SK-N-SH (cell line): ENCODE measurements around the gene PRKAR1A. TPM values are rescaled to one million over a fixed set of nuclear protein-coding genes. Genes with fewer than 3 reads are reported as not detected.

Source experiments
- CTCF ChIA-PET: fragments of 300-600, 350-600 bp; formaldehyde crosslinking; extraction: SDS; loops from one replicate; lab custom pipeline; 2021; lab: Yijun Ruan, JAX
- POLR2A ChIA-PET: fragments of 350-600 bp; sonication (Branson Sonifier 250); formaldehyde crosslinking; extraction: SDS; loops from one replicate; lab custom pipeline; 2020; ENCODE audit warnings: antibody characterized with exemption, inconsistent platforms; lab: Yijun Ruan, JAX
- DNase-seq: peaks from one replicate; pipeline ENCODE4 v3.0.0; 2012
- H2AFZ ChIP-seq: fragments of 200-600 bp; sonication (generic); 2 replicates; pipeline ENCODE4 v1.8.1; 2016; ENCODE audit warnings: antibody characterized with exemption, mild to moderate bottlenecking, low read depth
- H3F3A ChIP-seq: fragments of 200-600 bp; sonication (generic); replicated peaks from 2 replicates; pipeline ENCODE3; 2016; ENCODE audit warnings: antibody characterized with exemption, mild to moderate bottlenecking; ENCODE audit not compliant: insufficient read depth
- H3K27ac ChIP-seq, 2 experiments: fragments of 200-500 bp in 1 of 2; fragments of 200-600 bp in 1 of 2; sonication (Bioruptor generic) in 1 of 2; sonication (generic), shearing (Covaris generic) in 1 of 2; 2 replicates each; pipeline versions ENCODE4 v1.5.1 to v1.6.1; 2014 to 2016; ENCODE audit warnings: low read depth in 2 of 2, inconsistent platforms in 1 of 2, low read length in 1 of 2, mild to moderate bottlenecking in 1 of 2, mixed read lengths in 1 of 2
- H3K27me3 ChIP-seq: fragments of 200-600 bp; sonication (generic), shearing (Covaris generic); 2 replicates; pipeline ENCODE4 v1.6.1; 2016; ENCODE audit warnings: mixed run types; ENCODE audit not compliant: insufficient read depth
- H3K36me3 ChIP-seq, 2 experiments: fragments of 200-500 bp in 1 of 2; fragments of 200-600 bp in 1 of 2; sonication (Bioruptor generic) in 1 of 2; sonication (generic) in 1 of 2; replicated peaks in 1 of 2; 2 replicates each; pipeline versions ENCODE3 to v1.5.1; 2014 to 2016; ENCODE audit warnings: low read length in 1 of 2, mild to moderate bottlenecking in 1 of 2; ENCODE audit not compliant: insufficient read depth in 2 of 2, control insufficient read depth in 1 of 2
- H3K4me1 ChIP-seq, 2 experiments: fragments of 200-500 bp in 1 of 2; fragments of 200-600 bp in 1 of 2; sonication (Bioruptor generic) in 1 of 2; sonication (generic), shearing (Covaris generic) in 1 of 2; 2 replicates each; pipeline versions ENCODE4 v1.5.1 to v1.6.1; 2014 to 2016; ENCODE audit warnings: low read depth in 1 of 2, low read length in 1 of 2, mixed run types in 1 of 2; ENCODE audit not compliant: insufficient read depth in 2 of 2, control insufficient read depth in 1 of 2
- H3K4me2 ChIP-seq: fragments of 200-600 bp; sonication (generic), shearing (Covaris generic); 2 replicates; pipeline ENCODE4 v1.6.1; 2017; ENCODE audit warnings: mixed run types
- H3K4me3 ChIP-seq, 2 experiments: fragments of 200-500 bp in 1 of 2; fragments of 200-600 bp in 1 of 2; sonication (Bioruptor generic) in 1 of 2; sonication (generic), shearing (Covaris generic) in 1 of 2; 2 replicates each; pipeline versions ENCODE4 v1.5.1 to v1.8.1; 2014 to 2016; ENCODE audit warnings: low read depth in 2 of 2, inconsistent platforms in 1 of 2, low read length in 1 of 2, mild to moderate bottlenecking in 1 of 2, mixed read lengths in 1 of 2, moderate library complexity in 1 of 2
- H3K79me2 ChIP-seq: fragments of 200-600 bp; sonication (generic); 2 replicates; pipeline ENCODE4 v1.8.1; 2017; ENCODE audit warnings: mild to moderate bottlenecking; ENCODE audit not compliant: insufficient read depth
- H3K9ac ChIP-seq: fragments of 200-600 bp; sonication (generic); 2 replicates; pipeline ENCODE4 v1.6.1; 2017; ENCODE audit warnings: mixed run types
- H3K9me2 ChIP-seq: fragments of 200-600 bp; sonication (generic); 2 replicates; pipeline ENCODE4 v1.6.1; 2017; ENCODE audit warnings: mixed run types
- H3K9me3 ChIP-seq: fragments of 200-600 bp; sonication (generic); 2 replicates; pipeline ENCODE4 v1.6.1; 2017; ENCODE audit warnings: mixed run types, mild to moderate bottlenecking, moderate library complexity
- H4K20me1 ChIP-seq: fragments of 200-600 bp; sonication (generic); 2 replicates; pipeline ENCODE4 v1.6.1; 2017; ENCODE audit warnings: mild to moderate bottlenecking, mixed run types; ENCODE audit not compliant: insufficient read depth
- CTCF ChIP-seq: fragments of 200-600 bp; sonication (generic); IDR thresholded peaks from 2 replicates; pipeline ENCODE4 v1.6.1; 2017; ENCODE audit warnings: antibody characterized with exemption, mild to moderate bottlenecking, moderate library complexity
- ELF1 ChIP-seq: IDR thresholded peaks from 2 replicates; pipeline ENCODE4 v1.4.0; 2012
- FOXJ3 ChIP-seq: sonication (generic); formaldehyde crosslinking; IDR thresholded peaks from 2 replicates; pipeline ENCODE4 v1.5.1; 2020; ENCODE audit warnings: mild to moderate bottlenecking, missing genetic modification reagents
- JUND ChIP-seq: IDR thresholded peaks from 2 replicates; pipeline ENCODE4 v1.4.0; 2012
- MEF2A ChIP-seq: IDR thresholded peaks from 2 replicates; pipeline ENCODE4 v1.4.0; 2012; ENCODE audit warnings: low read depth, borderline replicate concordance
- NRF1 ChIP-seq: IDR thresholded peaks from 2 replicates; pipeline ENCODE4 v1.6.1; 2012; ENCODE audit warnings: low read depth, mild to moderate bottlenecking, low read length
- TCF12 ChIP-seq: IDR thresholded peaks from 2 replicates; pipeline ENCODE4 v1.4.0; 2012
- ZBTB33 ChIP-seq: IDR thresholded peaks from 2 replicates; pipeline ENCODE4 v1.4.0; 2012; ENCODE audit warnings: low read depth, borderline replicate concordance
- WGBS: methylation state at CpG from one replicate; pipeline ENCODE4 v1.1.6; 2017; ENCODE audit warnings: low lambda C conversion rate; 5-methylcytosine and 5-hydroxymethylcytosine counted together
- polyA plus RNA-seq, 3 experiments: library from polyadenylated mRNA; depleted of rRNA; stranded (reverse); fragments of >200 nt; gene quantifications; 2 replicates each; pipeline ENCODE4 v1.2.3, GENCODE V29; 2012
- TF ChIP-seq, protein P1 (sequence below): IDR thresholded peaks from 2 replicates; pipeline ENCODE4 v1.4.0; 2012; ENCODE audit warnings: low read depth
- TF ChIP-seq, protein P2 (sequence below): fragments of 150-350 bp; IDR thresholded peaks from 2 replicates; pipeline ENCODE4 v1.6.1; 2017; ENCODE audit warnings: antibody characterized with exemption, low read length, low read depth, borderline replicate concordance

The PRKAR1A gene
- polyA plus RNA-seq, 1 of the 3 experiments (the other 2 are of a cell fraction) = 195 TPM

DNA sequence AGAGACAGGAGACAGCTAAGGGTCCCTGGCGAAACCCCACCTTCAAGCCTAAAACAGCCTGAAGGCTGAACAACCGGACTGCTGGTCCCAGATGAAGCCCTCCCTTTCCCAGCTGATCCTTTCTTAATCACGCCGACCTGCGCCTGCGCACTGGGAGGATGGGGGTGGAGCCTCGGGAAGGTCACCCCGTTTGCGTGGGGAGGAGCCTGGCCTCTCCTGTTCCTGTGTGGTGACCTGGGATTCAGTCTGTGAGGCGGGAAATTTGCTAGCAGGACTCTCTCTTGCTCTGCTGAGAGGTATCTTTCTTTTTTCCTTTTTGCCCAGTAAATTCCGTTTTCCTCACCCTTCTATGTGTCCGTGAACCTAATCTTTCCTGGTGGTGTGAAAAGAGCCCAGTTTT, 79.4 kb downstream of the PRKAR1A start (continued):
- TF ChIP-seq CTCF = no peak
- TF ChIP-seq, all 33 proteins: peak for 0

DNA sequence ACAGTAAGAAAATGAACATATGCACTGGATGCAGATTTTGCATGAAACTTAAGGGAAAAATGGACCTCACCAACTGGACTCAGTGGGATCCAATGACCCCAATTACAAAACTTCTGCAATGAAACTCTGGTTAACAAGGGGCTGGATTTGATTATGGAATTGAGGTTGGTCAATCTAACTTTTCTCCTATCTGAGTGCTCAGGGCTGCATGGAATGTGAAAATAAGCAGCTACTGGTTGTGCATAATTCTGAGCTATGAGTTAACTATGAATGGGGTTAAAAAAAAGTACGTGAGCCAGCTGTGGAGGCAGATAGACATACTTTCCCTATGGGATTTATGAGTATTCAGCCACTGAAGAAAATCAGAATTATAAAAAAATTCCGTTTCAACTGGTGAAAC, 79.8 kb downstream of the PRKAR1A start:
- no peak overlapping the region for H3K27ac ChIP-seq
- no peaks in the 10 kb centered on the region for H3K9me2 ChIP-seq
- no peaks in the 10 kb centered on the region for H4K20me1 ChIP-seq
- no peaks in the 10 kb centered on the region for H3K36me3 ChIP-seq
- H3F3A ChIP-seq = no peaks in the 10 kb centered on the region
- DNase-seq = no peak
- TF ChIP-seq NRF1 = no peak
- TF ChIP-seq, protein P1, sequence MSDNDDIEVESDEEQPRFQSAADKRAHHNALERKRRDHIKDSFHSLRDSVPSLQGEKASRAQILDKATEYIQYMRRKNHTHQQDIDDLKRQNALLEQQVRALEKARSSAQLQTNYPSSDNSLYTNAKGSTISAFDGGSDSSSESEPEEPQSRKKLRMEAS = no peak
- no peak for TF ChIP-seq ZBTB33
- no peak for TF ChIP-seq JUND
- TF ChIP-seq, all 33 proteins: peak for 0
- H3K79me2 ChIP-seq = no peaks in the 10 kb centered on the region
- H3K27me3 ChIP-seq = no peaks in the 10 kb centered on the region; the same call in 1 of the 2 replicates
- CTCF ChIA-PET = interaction anchor here (1.2 kb wide), 1 partner anchor 22 kb away, joined by 5 read pairs; no protein-coding TSS in a partner anchor
- no peak overlapping the region for H3K4me2 ChIP-seq
- no peak overlapping the region for H3K4me3 ChIP-seq
- POLR2A ChIA-PET = no interaction called here
- H2AFZ ChIP-seq = no peak overlapping the region
- H3K4me1 ChIP-seq = peaks cover 0 to 5% of the 10 kb centered on the region in 2 experiments; a peak in 1 of 4 replicates
- 5% methylated on average over 2 of the region's 2 CpGs for WGBS
- H3K9ac ChIP-seq = no peak overlapping the region
- H3K9me3 ChIP-seq = no peaks in the 10 kb centered on the region

DNA sequence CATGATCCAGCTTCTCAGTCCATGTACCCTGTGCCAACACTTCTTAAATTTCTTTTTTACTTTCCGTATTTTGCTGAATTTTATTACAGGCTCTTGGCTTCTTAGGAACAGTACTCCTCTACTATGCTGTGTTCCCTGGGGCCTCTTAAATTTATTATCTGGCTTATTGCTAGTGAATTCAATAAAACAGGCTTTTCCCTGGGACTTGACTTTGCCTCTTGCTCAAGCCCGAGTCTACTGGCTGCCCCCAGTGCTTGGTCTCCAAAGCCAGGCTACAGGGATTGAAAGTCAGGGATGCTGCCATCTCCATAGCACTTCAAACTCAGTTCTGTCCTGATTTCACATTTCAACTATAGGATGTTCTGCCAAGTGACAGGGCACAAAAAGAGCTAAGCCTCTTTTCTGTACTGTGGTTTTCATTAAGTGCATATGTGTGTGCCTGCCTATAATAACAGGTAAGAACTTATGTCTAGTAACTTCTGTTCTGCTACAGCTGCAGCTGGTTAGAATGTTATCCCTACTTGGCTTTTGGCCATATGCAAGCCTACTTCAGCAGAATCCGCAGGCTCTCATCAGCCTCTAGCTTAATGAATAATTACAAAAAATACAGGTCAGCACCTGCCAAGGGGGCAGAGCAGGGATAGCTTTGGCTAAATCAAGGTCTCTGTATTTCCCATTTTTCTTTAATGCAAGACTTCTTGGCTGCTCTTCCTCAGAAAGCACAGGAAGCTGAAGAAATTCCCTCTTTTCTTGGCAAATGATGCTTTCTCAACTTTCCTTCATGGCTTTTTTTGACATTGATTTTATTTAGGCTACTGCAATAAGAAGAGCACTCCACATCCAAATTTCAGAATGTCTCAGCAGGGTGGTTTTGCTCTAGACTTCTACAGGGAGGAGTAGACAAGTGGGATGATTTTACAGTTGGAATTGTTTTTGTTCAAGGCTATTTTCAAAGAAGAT, 80.7 kb downstream of the PRKAR1A start:
- Histone ChIP-seq H3K4me2 (no peak overlapping the region), H3K36me3 (no peaks in the 10 kb centered on the region), H3K9me3 (no peaks in the 10 kb centered on the region), H3K9ac (no peak overlapping the region), H3K4me1 (peaks cover 0 to 5% of the 10 kb centered on the region in 2 experiments; a peak in 1 of 4 replicates), H4K20me1 (no peaks in the 10 kb centered on the region), H3K9me2 (no peaks in the 10 kb centered on the region), H3K4me3 (no peak overlapping the region), H3F3A (no peaks in the 10 kb centered on the region), H3K79me2 (no peaks in the 10 kb centered on the region), H3K27ac (no peak overlapping the region), H2AFZ (no peak overlapping the region), H3K27me3 (peaks cover 5% of the 10 kb centered on the region; the same call in 1 of the 2 replicates)
- 23% methylated on average over 3 of the region's 3 CpGs for WGBS
- POLR2A ChIA-PET = no interaction called here
- CTCF ChIA-PET = interaction anchor here (1.2 to 1.7 kb wide), 3 partner anchors 13 to 21 kb away, joined by 3 to 6 read pairs (median 5); no protein-coding TSS in a partner anchor
- DNase-seq = no peak
- TF ChIP-seq, protein P1 = no peak
- TF ChIP-seq, protein P2, sequence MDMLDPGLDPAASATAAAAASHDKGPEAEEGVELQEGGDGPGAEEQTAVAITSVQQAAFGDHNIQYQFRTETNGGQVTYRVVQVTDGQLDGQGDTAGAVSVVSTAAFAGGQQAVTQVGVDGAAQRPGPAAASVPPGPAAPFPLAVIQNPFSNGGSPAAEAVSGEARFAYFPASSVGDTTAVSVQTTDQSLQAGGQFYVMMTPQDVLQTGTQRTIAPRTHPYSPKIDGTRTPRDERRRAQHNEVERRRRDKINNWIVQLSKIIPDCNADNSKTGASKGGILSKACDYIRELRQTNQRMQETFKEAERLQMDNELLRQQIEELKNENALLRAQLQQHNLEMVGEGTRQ = no peak
- no peak for TF ChIP-seq ZBTB33
- TF ChIP-seq ELF1 = no peak
- no peak for TF ChIP-seq FOXJ3 (CRISPR knock-in tag)
- TF ChIP-seq NRF1 = no peak
- TF ChIP-seq MEF2A = no peak
- TF ChIP-seq TCF12 = no peak
